LNCAP (cell line): ENCODE measurements around the gene ZCCHC8.

Source experiments
- TF ChIP-seq, protein P1 (sequence below): fragments of 450-650 bp; IDR thresholded peaks from 2 replicates; pipeline ENCODE4 v1.5.1; 2017; ENCODE audit warnings: mild to moderate bottlenecking

ZCCHC8 gene

DNA sequence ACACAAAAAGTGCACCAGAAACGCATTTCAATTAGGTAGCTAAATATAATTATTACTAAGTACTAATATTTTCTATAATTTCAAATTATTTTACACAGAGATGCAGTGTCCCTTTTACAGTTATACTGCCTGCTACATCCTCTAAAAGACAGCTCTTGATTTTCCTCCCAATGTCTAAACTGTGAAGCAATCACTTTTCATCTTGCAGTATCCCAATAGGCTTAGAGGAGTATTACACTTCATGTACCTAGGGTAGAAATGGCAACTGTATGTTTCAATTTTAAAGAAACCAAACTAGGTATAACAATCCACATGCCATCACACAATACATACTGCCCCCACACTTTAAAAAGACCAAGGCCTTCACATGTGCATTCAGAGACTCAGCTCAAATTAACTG, 18.7 kb upstream of the ZCCHC8 start:
- TF ChIP-seq, protein P1, sequence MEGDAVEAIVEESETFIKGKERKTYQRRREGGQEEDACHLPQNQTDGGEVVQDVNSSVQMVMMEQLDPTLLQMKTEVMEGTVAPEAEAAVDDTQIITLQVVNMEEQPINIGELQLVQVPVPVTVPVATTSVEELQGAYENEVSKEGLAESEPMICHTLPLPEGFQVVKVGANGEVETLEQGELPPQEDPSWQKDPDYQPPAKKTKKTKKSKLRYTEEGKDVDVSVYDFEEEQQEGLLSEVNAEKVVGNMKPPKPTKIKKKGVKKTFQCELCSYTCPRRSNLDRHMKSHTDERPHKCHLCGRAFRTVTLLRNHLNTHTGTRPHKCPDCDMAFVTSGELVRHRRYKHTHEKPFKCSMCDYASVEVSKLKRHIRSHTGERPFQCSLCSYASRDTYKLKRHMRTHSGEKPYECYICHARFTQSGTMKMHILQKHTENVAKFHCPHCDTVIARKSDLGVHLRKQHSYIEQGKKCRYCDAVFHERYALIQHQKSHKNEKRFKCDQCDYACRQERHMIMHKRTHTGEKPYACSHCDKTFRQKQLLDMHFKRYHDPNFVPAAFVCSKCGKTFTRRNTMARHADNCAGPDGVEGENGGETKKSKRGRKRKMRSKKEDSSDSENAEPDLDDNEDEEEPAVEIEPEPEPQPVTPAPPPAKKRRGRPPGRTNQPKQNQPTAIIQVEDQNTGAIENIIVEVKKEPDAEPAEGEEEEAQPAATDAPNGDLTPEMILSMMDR: no peak

GRCh38 chr12:122518908-122519307, 18.2 kb upstream of the ZCCHC8 start:
- TF ChIP-seq, protein P1: no peak

DNA sequence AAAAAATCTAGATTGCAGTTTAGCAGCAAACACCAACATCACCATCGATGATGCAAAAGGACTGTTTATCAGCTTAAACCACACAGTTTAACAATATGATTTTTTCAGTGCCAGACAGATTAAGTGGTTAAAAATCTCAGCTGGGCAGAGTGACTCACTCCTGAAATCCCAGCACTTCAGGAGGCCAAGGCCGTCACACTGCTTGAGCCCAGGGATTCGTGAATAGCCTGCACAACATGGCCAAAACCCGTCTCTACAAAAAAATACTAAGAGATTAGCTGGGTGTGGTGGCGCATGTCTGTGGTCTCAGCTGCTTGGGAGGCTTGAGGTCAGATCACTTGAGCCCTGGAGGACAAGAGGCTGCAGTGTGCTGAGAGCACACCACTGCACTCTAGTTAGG, 17.1 kb upstream of the ZCCHC8 start:
- TF ChIP-seq, protein P1: no peak

- TF ChIP-seq, protein P1: no peak
Observed at GRCh38 chr12:122516544-122517361, 16.0 kb upstream of the ZCCHC8 start.

GRCh38 chr12:122515275-122515674, 14.5 kb upstream of the ZCCHC8 start:
- TF ChIP-seq, protein P1: no peak

DNA sequence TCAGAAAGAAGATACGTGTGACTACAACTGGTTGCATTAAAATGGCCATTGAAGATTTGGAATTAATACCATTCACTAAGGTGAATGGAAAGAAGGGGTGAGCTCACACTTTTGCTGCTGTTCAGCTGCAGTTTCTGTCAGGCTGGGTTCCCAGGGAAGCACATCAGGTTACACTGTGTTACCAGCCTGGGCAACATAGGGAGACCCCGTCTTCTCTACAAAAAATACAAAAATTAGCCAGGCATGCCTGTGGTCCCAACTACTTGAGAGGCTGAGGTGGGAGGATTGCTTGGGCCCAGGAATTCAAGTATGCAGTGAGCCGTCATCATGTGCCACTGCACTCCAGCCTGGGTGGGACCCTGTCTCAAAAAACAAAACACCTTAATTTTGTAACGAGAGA, 12.9 kb upstream of the ZCCHC8 start:
- TF ChIP-seq, protein P1: no peak

- TF ChIP-seq, protein P1: no peak
Observed at GRCh38 chr12:122508163-122508562, 7.4 kb upstream of the ZCCHC8 start.
